Measurements from ENCODE around the gene SLC22A1.
"Not testable (repeated sequence)": the region's sequence is repeated elsewhere in the genome, so short reads cannot be mapped to it uniquely, and the experiment has no call there.

SLC22A1 gene

DNA sequence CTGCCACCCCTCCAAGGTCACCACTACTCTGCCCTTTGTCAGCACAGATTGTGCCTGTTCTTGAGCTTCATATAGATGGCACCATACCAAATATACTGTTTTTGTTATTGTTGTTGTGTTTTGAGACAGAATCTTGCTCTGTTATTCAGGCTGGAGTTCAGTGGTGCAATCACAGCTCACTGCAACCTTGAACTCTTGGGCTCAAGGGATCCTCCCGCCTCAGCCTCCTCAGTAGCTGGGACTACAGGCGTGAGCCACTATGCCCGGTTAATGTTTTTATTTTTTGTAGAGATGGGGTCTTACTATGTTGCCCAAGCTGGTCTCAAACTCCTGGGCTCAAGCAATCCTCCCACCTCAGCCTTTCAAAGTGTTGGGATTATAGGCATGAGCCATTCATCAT is 18.9 kb downstream of the SLC22A1 start:
- DNase-seq = not testable (repeated sequence)

DNA sequence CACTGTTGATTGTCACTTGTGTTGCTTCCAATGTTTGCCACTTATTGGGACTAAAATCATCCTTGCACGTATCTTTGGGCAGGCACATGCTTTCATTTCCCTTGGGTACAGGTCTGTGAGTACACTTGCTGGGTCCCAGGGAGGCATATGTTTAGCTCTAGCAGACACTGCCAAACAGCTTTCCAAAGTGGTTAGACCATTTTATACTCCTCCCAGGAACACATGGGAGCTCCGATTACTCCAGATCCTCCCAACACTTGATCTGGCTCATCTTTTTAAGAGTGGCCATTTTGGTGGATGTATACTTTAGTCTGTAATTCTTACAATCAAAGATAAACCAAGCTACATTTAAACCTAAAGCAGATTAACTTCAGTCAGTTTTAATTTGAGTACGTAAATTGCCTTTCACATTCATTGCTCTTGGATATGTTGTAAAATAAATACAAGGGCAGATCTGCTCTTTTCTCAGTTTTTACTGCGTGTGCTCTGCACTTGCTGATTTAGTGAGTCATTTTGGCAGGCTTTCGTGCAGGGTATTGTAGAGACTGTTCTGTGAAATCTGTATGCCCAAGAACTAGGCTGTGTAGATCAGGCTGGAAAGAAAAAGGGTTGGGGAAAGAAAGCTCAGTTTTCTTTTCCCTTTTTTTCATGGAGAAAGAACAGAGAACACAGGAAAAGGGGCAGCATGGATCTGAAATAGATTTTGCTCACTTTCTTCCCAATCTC is 19.5 kb downstream of the SLC22A1 start:
- no peak for DNase-seq

DNA sequence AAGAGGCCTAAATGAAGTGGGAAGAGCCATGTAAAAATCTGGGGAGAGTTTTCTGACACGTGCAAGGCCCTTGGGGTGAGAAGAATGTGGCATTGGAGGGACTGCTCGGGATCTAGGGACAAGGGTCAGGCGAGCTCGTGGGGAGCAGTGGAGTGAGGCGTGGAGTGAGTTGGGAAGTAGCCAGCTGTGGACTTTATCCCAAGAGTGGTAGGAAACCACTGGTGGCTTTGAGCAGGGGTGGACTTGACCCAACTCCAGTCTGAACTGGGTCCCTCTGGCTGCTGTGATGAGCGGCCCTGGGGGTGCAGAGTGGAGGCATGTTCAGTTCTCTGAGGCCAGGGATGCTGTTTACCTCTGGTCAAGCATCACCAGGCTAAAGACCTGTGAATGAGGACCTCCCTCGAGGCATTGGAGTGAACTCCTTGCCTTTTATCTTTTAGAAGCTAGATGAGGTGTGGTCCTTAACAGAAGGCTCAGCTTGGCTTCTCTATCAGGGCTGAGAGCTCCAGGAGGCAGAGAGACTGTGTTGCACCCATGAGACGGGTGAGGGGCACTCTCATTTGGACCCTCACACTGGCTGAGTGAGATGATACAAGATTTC is 20.6 kb downstream of the SLC22A1 start:
- DNase-seq = no peak

DNA sequence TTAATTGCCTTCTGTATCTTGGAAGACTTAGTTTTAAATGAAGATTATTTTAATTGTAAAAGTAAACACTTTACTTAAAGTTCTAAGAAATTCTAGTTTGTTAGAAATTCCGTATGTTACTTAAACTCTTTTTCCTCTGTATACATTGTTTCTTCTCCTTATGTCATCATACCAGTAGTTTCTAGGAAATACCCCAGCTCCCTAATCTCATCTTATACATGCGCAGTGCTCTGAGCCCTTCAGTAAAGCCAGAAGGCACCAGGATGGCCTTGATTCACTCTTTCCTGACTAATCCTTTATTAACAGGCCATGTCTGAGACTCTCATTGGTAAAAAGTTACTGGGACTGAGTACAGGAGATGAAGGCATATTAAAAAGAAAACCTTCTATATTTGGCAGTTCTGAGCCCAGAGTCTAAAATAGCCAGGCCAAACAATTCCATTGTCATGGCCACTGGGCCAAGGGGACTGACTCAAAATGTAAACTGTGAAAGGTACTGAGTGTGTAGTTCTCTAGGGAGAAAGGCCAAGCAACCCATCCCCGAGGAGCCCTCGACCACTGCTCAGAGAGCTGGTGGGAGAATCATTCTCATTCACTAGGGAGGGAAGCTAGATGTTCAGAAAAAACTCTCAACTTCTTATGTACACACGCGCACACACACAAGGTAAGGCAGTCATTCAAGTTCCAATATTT is 25.0 kb downstream of the SLC22A1 start:
- DNase-seq = no peak

DNA sequence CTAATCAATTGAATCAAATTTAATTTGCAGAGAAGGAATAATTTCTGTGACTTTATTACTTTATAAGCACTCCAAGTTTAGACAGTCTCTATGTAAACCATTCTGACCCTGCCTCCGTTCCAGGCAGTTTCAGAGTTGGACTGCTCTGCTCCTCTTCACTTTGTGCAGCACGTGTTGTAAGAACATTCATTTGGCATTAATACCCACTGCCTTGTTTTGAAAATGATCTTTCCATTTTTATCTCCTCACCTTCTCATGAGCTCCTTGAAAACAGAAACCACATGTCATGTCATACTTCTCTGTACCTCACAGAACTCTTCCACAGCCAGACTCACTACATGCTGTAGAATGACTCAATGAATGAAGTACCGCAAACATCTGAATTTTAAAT is 25.5 kb downstream of the SLC22A1 start:
- no peak for DNase-seq

DNA sequence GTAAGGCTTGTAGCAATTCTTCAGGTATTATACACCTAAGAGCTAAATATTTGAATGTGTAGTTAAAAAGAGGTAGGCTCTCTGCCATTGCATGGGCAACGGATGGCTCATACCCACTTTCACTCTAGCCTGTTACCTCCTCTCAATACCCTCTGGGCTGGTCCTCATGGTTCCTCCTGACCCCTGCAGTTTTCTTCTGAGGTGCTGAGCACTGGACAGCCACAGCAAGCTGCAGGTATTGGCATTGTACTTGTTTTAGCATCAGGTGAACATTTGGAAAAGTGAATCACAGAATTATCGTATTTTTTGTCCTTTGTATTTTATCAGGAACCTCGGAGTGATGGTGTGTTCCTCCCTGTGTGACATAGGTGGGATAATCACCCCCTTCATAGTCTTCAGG is 32.9 kb downstream of the SLC22A1 start:
- no peak for DNase-seq

DNA sequence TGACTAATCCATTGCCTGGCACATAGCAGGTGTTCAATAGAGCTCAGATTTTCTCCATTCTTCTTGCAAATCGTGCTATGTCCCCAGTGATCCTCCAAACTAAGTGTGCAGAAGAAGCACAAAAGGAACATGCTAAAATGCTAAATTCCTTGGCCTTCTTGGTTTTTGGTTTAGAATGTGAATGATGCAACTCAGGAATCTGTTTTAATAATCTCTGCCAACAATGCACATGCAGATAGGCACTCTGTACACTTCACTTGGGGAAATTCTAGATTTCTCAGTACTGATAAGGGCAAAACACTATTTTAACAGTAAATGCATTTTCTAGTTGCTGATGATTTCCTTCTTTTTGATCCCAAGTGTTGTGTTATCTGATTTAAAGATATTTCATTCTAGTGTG is 35.2 kb downstream of the SLC22A1 start:
- DNase-seq = no peak

DNA sequence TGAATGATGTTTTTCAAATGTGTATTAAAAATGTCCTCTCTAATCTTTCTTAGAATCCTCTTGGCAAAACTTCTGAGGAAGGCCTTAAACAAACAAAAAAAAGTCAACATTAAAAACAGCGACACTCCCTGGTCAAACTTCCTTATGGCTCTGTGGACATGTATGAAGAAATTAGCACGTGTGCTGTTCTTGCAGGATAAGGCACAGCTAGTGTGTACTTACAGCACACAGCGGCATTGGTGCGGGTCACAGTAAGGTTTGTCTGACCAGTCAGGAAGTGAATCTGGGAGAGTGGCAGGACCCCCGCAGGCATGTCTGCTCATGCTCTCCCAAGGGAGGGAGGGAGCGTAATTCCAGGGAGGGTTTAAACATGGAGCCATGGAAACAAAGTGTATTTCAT is 38.8 kb downstream of the SLC22A1 start:
- no peak for DNase-seq

DNA sequence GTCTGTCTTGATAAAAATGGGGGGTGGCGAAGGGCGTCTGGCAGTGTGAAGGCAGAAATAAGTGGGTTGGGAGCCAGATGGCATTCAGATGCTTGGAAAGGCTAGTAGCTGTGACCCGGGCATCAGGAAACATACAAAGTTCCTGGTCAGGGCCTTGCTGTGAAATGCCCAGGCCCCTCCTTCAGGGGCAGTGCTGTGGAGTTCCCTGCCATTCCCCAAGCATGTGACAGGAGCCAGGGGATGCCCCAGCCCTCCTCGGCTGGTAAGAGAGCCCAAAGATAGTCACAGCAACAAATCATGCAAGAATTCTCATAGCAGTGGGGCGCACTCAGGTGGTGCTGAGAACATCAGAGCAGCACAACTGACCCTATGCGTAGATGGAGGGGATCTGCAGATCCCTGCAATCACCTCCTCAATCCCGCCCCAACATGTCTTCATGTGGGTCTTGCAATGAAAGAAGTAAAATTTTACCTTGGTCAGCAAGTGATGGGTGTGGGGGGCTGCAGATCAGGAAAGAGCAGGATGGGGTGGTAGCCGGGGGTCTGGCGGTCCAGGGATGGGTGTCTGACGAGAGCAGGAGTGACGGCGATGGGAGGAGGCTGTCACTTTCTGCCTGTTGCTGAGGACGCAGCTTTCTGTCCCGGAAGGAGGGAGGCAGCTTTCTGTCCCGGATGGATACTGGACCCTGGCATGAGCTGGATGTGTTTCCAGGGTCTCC is 39.5 kb downstream of the SLC22A1 start:
- no peak for DNase-seq

DNA sequence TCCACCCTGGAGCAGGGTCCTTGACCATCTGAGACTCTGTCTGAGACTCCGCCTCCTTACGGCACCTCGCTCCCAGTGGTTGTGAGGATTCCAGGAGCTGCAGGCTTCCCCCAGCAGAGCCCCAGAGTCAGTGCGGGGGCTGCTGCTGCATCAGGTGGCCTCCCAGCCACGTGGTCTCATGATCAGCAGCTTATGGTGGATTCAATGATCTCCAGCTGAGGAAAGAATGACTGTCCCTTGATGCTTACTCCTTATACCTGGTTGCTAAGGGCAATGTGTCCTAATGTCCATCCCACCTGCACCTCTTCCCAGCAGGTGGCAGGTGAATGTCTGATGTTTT is 40.0 kb downstream of the SLC22A1 start:
- no peak for DNase-seq

DNA sequence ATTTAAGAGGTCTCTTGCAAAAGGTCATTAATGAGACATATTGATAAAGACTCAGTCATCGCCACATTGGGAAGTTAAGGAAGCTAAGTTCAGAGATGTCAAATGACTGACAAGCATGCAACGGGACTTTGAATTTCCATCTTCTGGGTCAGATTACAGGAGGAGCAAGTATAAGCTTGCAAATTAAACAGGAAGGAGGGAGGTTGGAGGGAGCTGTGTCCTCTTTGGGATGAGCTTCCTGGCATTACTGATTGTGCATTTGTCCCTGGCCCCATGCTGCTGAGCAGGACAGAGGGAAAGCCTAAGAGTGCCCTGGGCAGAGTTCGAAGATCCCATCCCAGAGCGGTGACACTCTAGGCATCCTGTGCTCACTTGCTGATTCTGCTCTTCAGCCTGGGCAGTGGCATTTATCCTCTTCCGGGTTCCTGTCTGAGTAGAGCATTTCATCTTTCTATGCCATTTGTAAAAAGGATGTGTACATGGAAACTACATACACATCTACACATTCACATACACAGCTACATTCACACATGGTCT is 40.5 kb downstream of the SLC22A1 start:
- no peak for DNase-seq

DNA sequence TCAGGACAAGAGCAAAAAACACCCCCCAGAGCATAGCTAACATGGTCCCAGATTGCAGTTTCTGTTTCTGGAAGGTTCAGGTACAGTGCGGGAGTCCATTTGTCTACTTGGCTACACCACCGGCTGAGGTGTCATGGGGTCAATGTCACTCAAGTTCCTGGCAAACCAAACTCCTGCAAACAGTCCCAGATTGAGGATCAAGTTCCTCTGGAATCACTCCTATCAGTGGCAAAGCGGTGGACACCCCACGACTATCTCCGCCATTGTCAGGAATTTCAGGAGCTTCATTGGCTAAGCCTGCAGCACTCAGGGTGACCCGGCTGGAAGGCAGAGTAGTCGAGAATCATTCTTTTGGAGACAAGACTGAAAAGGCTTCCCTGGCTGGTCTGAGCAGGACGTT is 41.8 kb downstream of the SLC22A1 start:
- DNase-seq = no peak

DNA sequence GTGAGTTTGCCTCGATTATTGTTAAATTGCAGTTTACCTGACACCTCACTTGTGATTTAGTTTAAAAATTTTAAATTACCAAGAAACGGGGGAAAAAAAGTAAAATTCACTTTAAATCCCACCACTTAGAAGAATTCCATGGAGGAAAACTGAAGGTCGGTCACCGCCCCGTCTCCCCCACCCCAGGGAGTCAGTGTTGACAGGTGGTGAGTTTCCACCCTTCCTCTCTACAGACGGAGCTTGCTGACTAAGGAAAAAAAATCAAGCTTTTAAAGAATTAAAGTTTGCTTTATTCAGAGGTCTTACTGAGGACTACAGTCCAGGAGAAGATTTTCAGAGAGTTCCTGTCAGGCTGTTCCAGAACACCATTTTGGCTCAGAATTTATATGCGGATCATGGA is 42.3 kb downstream of the SLC22A1 start:
- no peak for DNase-seq

DNA sequence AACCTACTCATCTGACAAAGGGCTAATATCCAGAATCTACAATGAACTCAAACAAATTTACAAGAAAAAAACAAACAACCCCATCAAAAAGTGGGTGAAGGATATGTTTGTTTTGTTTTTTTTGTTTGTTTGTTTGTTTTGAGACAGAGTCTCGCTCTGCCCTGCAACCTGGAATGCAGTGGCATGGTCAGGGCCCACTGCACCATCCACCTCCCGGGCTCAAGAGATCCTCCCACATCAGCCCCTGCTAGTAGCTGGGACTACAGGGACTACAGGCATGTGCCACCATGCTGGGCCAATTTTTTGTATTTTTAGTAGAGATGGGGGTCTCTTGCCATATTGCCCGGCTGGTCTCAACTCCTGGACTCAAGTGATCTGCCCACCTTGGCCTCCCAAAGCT is 44.3 kb downstream of the SLC22A1 start:
- not testable (repeated sequence) for DNase-seq

DNA sequence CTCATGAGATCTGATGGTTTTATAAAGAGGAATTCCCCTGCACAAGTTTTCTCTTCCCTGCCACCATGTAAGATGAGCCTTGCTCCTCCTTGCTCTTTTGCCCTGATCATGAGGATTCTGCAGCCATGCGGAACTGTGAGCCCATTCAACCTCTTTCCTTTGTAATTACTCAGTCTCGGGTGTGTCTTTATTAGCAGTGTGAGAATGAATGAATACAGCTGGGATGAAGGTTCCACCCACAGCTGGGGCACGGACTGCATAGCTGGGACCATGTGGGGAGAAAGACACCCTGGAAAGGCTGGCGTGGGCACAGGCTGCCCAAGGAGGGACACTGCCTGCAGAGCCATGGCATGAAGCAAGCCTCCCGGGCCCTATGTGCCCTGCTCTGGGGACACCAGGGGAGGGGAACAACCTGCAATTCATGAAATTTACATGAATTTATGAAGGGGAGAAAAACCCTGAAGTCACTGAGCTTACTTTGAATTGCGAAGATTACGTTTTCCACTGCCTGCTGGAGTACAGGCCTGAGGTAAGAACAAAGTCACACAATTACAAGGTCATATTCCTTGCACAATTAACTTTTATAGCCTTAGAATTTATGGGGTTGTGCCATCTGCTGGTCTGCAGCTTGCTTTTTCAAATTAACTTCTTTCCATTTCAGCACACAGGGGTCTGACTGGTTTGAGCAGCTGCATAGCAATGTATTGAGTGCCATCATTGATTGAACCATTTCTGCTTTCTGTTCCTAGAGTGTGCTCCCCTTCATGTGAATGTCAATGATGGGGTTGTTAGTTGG is 46.2 kb downstream of the SLC22A1 start:
- DNase-seq = no peak

DNA sequence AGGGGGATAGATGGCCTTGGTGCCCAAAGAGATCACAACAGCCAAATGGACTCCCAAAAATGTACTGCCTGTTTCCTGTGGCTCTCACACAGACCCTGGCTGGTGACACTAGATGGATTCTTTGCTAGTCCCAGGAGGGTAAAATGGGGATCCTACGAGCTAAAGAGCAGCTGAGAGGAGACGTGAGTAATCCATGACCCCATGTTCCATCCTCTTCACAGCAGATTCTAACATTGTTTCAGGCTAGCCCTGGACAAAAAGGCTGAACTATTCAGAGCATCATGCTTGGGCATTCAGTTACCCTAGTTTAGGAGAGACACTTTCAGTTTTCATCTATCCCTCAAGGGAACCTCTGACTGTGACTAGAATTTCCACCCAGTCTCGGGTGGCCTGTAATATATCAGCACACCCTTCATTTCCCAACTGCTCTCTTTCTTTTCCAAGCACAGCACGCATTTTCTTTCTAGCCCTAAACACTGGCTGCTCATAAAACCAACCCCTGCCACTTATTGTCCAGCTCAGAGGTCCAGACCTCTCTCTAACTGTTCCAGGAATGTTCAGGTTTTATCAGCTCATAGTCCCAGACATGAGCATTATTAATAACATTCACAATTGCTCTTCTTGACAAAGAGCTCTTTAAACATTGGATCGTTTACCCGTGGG is 48.5 kb downstream of the SLC22A1 start:
- no peak for DNase-seq

DNA sequence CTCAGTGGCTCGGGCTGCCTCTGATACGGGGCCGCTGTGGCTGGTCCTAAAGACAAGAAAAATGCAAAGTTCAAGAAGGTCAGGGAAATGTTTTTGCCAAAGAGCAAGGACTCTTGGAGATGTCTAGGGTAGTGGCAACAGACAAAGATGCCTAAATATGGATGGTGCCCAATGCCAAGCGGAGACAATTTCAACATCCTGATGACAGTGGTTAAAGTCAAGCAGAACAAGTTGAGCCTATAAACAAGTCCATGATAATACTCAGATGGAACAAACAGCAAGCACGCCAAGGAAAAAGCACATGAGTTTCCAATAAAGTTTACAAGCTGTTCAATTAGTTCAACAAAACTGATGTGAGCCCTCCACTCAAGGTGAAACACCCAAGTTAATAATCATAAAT is 51.1 kb downstream of the SLC22A1 start:
- DNase-seq = no peak

DNA sequence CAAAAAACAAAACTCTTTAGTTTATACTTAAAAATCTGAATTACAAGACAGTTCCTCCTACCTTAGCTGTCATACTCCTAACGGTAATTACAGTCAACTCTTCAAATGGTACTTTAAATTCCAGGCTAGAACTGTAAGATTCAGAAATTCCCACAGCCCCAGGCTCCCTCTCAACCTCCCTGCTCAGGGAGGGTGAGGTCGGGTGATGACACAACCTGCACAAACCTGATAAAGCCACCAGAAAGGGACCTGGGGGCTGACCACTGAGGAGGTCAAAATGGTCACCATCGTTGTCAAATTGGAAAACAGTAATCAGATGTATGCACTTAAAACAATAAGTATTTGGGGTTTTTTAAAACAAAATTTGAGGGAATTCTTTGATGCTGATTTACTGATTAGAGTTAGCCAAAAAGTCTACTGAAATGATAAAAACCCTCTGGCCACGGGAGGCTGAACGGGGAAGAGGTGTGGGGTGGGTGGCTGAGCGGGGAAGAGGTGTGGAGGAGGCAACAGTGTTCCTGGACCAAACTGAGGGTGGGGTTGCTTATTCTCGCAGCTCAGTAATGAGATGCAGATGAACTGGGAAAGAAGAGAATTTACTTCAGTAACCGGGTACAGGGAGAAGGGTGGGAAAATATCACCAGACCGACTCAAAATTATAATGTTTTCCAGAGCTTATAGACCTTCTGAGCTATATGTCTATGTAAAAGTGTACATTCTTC is 52.4 kb downstream of the SLC22A1 start:
- no peak for DNase-seq

DNA sequence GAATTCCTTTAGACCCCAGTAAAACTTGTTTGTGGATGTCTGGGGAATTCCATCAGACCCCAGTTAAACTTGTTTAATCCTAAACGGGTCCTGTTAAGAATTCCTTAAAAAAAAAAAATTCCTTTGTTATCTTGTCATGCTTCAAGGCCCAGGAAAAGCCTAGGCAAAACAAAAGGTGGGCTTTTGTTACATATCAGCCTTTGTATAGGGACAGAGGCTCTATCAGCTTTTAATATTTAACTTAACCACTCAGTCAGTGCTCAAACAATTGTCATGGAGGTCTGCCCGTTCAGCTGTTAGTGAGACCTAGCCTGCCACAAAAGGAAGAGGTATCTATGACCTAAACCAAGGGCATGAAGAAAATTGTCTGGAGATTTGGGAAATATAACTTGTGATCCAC is 53.1 kb downstream of the SLC22A1 start:
- no peak for DNase-seq

DNA sequence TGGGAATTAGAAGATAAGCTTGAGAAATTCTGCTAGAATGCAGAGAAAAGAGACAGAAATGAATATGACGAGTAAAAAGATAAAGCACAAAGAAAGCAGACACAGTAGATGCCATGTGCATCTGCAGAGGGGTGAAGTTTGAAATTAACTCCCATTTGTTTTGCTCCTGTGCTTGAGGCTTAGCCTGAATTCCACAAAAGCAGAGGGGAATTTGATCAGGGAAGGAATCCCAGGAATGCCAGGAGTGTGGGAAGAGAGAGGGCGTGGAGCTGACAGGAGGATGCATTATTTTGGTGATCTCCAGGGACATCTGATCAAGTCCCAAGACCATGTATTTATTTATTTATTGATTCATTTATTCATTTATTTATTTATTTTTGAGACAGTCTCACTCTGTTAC is 55.6 kb downstream of the SLC22A1 start:
- no peak for DNase-seq

DNA sequence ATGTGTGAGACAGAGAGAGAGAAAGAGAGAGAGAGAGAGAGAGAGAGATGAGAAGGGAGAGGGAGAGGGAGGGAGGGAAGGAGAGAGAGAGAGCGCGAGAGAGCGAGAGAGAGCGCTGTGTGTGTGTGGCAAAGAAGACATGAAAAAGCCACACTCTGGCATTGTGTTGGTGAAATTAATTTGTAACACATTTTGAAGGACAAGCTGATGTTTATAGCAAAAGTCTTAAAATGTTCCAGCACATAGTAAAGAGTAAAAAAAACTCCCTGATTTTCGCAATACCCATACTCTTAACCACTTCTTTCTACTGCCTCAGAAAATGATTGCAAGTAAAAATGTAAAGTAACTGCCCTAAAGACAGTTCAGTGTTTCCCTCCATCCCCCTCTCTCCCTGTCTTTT is 56.7 kb downstream of the SLC22A1 start:
- no peak for DNase-seq

DNA sequence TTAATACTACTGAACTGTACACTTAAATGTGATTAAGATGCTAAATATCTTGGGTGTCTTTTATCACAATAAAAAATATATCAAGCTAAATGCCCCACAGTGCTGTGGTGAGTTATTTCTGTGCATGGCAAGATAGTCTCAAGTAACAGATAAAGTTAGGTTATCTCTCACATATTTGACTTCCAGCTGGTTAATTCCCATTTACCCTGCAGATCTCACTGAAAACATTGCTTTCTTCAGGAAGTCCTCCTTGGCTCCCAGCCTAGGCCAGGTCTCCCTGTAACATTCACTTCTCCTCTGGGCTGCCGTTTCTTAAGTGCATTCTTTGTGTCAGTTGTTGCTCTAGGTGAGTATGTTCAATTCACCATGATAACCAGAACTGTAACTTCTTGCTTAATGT is 59.1 kb downstream of the SLC22A1 start:
- DNase-seq = no peak
